Measurements from ENCODE around the gene RECK.

- TF ChIP-seq CTCF (IDR thresholded peaks at IDR 0.05) (no peak), EP300 (IDR thresholded peaks at IDR 0.05) (no peak)
These were observed 63.8 kb downstream of the RECK start for GRCh38 chr9:36100532-36100931.

Measured in tibial nerve (tissue), 4 donors.